Measurements from ENCODE around the gene UBE2Q2. TPM values are rescaled to one million over a fixed set of nuclear protein-coding genes. Genes with fewer than 3 reads are reported as not detected.

Gene UBE2Q2
- total RNA-seq, 4 donors from 2014 or later, result 15.1 to 21.2 (median 19.3) TPM

DNA sequence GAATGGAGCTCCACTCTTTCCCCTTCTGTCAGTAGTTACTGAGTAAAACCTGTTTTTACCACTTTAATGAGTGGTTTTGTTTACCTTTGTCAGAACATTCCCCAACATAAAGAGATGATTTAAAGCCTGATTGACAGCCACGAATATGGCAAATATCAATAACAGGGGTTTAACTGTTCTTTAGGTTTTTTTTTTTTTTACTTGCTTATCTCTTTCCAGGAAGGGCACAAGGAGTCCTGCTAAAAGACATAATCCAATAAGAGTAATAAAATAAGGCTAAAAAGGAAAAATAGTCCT lies 11.5 kb upstream of the UBE2Q2 start:
- WGBS, result 67% methylated on average over 1 of the region's 1 CpG
- H3K27ac ChIP-seq, result no peak overlapping the region
- no peaks in the 10 kb centered on the region for H3K27me3 ChIP-seq
- no peak for TF ChIP-seq POLR2AphosphoS5 (IDR thresholded peaks at IDR 0.05)
- TF ChIP-seq, protein P1, sequence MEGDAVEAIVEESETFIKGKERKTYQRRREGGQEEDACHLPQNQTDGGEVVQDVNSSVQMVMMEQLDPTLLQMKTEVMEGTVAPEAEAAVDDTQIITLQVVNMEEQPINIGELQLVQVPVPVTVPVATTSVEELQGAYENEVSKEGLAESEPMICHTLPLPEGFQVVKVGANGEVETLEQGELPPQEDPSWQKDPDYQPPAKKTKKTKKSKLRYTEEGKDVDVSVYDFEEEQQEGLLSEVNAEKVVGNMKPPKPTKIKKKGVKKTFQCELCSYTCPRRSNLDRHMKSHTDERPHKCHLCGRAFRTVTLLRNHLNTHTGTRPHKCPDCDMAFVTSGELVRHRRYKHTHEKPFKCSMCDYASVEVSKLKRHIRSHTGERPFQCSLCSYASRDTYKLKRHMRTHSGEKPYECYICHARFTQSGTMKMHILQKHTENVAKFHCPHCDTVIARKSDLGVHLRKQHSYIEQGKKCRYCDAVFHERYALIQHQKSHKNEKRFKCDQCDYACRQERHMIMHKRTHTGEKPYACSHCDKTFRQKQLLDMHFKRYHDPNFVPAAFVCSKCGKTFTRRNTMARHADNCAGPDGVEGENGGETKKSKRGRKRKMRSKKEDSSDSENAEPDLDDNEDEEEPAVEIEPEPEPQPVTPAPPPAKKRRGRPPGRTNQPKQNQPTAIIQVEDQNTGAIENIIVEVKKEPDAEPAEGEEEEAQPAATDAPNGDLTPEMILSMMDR (IDR thresholded peaks at IDR 0.05), result no peak
- TF ChIP-seq EP300 (IDR thresholded peaks at IDR 0.05), result no peak
- TF ChIP-seq POLR2A (IDR thresholded peaks at IDR 0.05), result no peak
- no peak for DNase-seq (ENCODE audit: low spot score in 2 of 2)
- H3K4me1 ChIP-seq, result peaks cover 10% of the 10 kb centered on the region
- no peak overlapping the region for H3K4me3 ChIP-seq
- H3K9me3 ChIP-seq, result no peaks in the 10 kb centered on the region
- no peaks in the 10 kb centered on the region for H3K36me3 ChIP-seq

DNA sequence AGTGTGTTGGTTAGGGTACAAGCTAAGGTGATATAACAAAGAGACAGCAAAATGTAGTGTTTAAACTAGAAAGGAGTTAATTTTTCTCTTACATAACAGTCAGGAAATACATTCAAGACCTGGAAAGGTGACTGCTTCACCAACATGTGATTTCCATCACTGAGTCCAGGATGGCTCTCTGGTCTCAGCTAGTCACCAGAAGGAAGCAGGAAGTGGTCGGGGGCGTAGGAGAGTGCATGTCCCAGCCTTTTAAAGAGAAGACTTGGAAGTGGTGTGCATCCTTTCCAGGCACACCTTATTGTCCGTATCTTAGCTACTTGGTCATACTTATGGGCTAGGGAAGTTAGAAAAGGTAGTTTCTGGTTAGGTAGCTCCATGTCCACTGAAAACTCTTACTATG lies 11.1 kb upstream of the UBE2Q2 start:
- no peaks in the 10 kb centered on the region for H3K36me3 ChIP-seq
- H3K4me3 ChIP-seq, result no peak overlapping the region
- peaks cover 13% of the 10 kb centered on the region for H3K4me1 ChIP-seq
- no peaks in the 10 kb centered on the region for H3K9me3 ChIP-seq
- no peak overlapping the region for H3K27ac ChIP-seq
- DNase-seq (ENCODE audit: low spot score in 2 of 2), result no peak
- no peaks in the 10 kb centered on the region for H3K27me3 ChIP-seq
- TF ChIP-seq, protein P1 (IDR thresholded peaks at IDR 0.05), result no peak
- TF ChIP-seq POLR2AphosphoS5 (IDR thresholded peaks at IDR 0.05) (no peak), EP300 (IDR thresholded peaks at IDR 0.05) (no peak), POLR2A (IDR thresholded peaks at IDR 0.05) (no peak)
- 69% methylated on average over 3 of the region's 3 CpGs for WGBS

DNA sequence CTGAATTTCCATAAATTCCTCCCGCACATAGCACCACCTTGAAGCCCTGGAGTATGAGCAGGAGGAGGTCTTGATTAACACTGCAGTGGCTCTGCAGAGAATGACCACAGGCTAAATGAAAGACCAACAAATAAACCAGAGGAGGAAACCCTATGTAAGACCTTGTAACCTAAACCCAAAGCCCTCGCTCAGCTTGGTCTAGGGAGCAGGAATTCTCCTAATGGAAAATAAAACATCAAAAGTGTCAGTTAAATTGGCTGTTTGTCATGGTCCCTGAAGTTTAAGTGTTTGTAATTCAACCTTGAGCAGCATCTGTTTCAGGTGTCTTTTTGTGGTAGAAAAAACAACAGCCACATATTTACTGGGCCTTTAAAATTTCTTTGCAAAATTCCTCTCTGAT lies 9.2 kb upstream of the UBE2Q2 start:
- Histone ChIP-seq H3K4me3 (no peak overlapping the region), H3K36me3 (no peaks in the 10 kb centered on the region), H3K4me1 (peaks cover 10% of the 10 kb centered on the region), H3K27me3 (no peaks in the 10 kb centered on the region), H3K9me3 (no peaks in the 10 kb centered on the region), H3K27ac (no peak overlapping the region)
- 90% methylated on average over 2 of the region's 2 CpGs for WGBS
- no peak for DNase-seq (ENCODE audit: low spot score in 2 of 2)
- TF ChIP-seq EP300 (IDR thresholded peaks at IDR 0.05), result no peak
- TF ChIP-seq POLR2A (IDR thresholded peaks at IDR 0.05), result no peak
- TF ChIP-seq, protein P1 (IDR thresholded peaks at IDR 0.05), result no peak
- TF ChIP-seq POLR2AphosphoS5 (IDR thresholded peaks at IDR 0.05), result no peak

DNA sequence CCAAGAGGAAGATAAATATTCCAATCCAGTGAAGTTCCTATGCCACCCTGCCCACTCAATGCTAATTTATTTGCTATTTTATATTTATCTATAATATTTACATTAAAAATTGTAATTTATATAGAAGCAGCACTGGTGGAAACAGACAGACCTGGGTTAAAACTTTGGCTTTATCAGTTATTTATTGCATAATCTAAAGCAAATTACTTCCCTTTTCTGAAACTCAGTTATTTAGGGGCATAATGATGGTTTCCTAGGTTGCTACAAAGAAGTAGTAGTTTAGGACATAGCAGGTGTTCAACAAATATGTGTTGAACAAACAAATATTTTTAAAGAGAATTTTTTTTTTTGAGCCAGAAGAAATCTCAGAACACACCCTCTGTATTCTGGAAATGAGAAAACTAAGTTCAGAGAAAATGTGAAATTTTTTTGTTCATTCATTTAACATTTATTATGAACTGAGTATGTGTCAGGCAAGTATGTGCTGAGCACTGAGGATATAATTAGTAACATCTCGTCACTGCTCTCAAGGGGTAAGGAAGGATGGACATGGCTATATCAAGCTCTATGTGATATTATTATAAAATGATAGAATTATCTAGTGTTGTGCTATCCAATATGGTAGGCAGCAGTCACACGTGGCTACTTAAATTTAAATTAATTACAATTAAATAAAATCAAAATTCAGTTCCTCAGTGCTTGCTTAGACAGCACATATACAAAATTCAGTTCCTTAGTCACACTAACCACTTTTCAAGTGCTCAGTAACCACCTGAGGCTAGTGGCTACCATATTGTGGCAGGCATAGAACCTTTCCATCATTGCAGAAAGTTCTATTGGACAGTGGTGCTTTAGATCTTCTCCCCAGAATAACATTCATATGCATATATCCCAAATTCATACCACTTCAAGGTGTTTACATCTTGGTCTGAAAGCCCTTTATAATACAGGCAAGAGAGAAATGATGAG lies 7.0 kb upstream of the UBE2Q2 start:
- 64% methylated on average over 2 of the region's 2 CpGs for WGBS

DNA sequence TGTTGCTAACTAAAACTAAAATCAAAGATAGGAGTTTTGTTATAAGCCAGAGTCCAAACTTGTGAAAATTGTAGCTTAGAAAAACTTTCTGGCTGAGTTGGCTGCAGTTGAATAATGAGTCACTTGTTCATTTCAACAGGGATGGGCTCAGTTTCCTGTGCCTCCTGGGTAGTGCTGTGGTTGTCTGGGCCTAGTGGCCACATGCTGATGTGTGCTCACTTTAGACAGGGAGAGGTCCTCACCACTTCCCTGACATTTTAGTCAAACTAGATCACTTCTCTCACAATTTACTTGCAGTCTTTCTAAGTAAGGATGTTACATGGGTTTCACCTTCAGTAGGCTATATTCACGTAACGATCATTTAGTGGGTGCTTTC lies 6.3 kb upstream of the UBE2Q2 start:
- H3K27me3 ChIP-seq, result no peaks in the 10 kb centered on the region
- H3K27ac ChIP-seq, result no peak overlapping the region
- H3K4me3 ChIP-seq, result no peak overlapping the region
- H3K4me1 ChIP-seq, result peaks cover 19% of the 10 kb centered on the region
- 97% methylated on average over 2 of the region's 2 CpGs for WGBS
- H3K9me3 ChIP-seq, result no peaks in the 10 kb centered on the region
- TF ChIP-seq, protein P1 (IDR thresholded peaks at IDR 0.05), result no peak
- TF ChIP-seq EP300 (IDR thresholded peaks at IDR 0.05) (no peak), POLR2A (IDR thresholded peaks at IDR 0.05) (no peak), POLR2AphosphoS5 (IDR thresholded peaks at IDR 0.05) (no peak)
- no peaks in the 10 kb centered on the region for H3K36me3 ChIP-seq
- no peak for DNase-seq (ENCODE audit: low spot score in 2 of 2)

More for the DNA sequence above, 7.0 kb upstream of the UBE2Q2 start:
- Histone ChIP-seq H3K4me1 (peaks cover 18% of the 10 kb centered on the region), H3K4me3 (no peak overlapping the region), H3K27ac (no peak overlapping the region), H3K36me3 (no peaks in the 10 kb centered on the region), H3K9me3 (no peaks in the 10 kb centered on the region), H3K27me3 (no peaks in the 10 kb centered on the region)
- no peak for DNase-seq (ENCODE audit: low spot score in 2 of 2)
- TF ChIP-seq, protein P1 (IDR thresholded peaks at IDR 0.05), result no peak
- TF ChIP-seq EP300 (IDR thresholded peaks at IDR 0.05), result no peak
- TF ChIP-seq POLR2A (IDR thresholded peaks at IDR 0.05), result no peak
- TF ChIP-seq POLR2AphosphoS5 (IDR thresholded peaks at IDR 0.05), result no peak

Measured in suprapubic skin (tissue), 4 donors.